Measurements from ENCODE around the gene GAGE12J. TPM values are rescaled to one million over a fixed set of nuclear protein-coding genes. Genes with fewer than 3 reads are reported as not detected.
"Not testable (repeated sequence)": the region's sequence is repeated elsewhere in the genome, so short reads cannot be mapped to it uniquely, and the experiment has no call there.

The GAGE12J gene, protein sequence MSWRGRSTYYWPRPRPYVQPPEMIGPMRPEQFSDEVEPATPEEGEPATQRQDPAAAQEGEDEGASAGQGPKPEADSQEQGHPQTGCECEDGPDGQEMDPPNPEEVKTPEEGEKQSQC
- not detected in 2 replicates for total RNA-seq
- not detected in 2 replicates for polyA plus RNA-seq
- polyA plus RNA-seq (2011; cell fraction: cytosol; rRNA removed) = not detected in 2 replicates
- polyA plus RNA-seq (2011; cell fraction: nucleus; rRNA removed) = not detected in 2 replicates
- not detected in 2 replicates for polyA plus RNA-seq (2012)
- not detected in 2 replicates for polyA minus RNA-seq
- polyA minus RNA-seq (2011; cell fraction: cytosol; rRNA and poly(A)+ RNA removed) = not detected
- not detected in 2 replicates for polyA minus RNA-seq (2011; cell fraction: nucleus; rRNA and poly(A)+ RNA removed)
- not detected for Bru-seq, nascent RNA
- not detected for BruChase-seq, experiment 1, labeled RNA remaining after a 6-hour chase
- BruChase-seq, experiment 2, labeled RNA remaining after a 2-hour chase = not detected
- long read RNA-seq = 0 reads

DNA sequence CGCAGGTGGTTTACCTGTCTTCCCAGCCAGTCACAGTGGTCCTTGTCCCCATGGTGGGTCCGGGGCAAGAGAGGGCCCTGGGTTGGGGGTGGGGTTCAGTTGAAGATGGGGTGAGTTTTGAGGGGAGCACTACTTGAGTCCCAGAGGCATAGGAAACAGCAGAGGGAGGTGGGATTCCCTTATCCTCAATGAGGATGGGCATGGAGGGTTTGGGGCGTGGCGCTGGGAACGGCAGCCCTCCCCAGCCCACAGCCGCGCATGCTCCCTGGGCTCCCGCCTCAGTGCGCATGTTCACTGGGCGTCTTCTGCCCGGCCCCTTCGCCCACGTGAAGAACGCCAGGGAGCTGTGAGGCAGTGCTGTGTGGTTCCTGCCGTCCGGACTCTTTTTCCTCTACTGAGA, at the start of gene GAGE12J:
GAGE12J (plus strand) TSS at position 301 of the 400 bp plus-strand sequence. CDS start 1,157 bp downstream, outside the sequence.
- H3K9ac ChIP-seq (replicated peaks; ENCODE audit: extremely low read depth, insufficient read depth, low read length); H3K36me3 ChIP-seq (ENCODE audit: control insufficient read depth in 2 of 2, extremely low read depth in 1 of 2, insufficient read depth in 2 of 2, low read length in 2 of 2); DNase-seq (ENCODE audit: low read depth, low spot score); CTCF ChIA-PET; H3K27me3 ChIP-seq (ENCODE audit: control insufficient read depth in 2 of 2, insufficient read depth in 2 of 2, low read length in 2 of 2); H3K9me1 ChIP-seq (replicated peaks; ENCODE audit: control insufficient read depth, extremely low read depth, insufficient read depth, low read length); H3K27ac ChIP-seq (ENCODE audit: insufficient read depth, low read depth, low read length); dilution Hi-C loops (cut with MboI; ENCODE audit: extremely low pct_ligation_motif_present, low sequenced_read_pairs); intact Hi-C loops (cut with micrococcal nuclease); BruUV-seq (replicated peaks); H3K79me2 ChIP-seq (ENCODE audit: control insufficient read depth, insufficient read depth, low read length); H3K9me3 ChIP-seq (replicated peaks; ENCODE audit: control insufficient read depth, insufficient read depth, low read length); FAIRE-seq; H2AFZ ChIP-seq (ENCODE audit: low read depth, low read length); H3K4me2 ChIP-seq (ENCODE audit: insufficient read depth, low read length); POLR2A ChIA-PET; H4K20me1 ChIP-seq (replicated peaks; ENCODE audit: control insufficient read depth, extremely low read depth, insufficient read depth, low read length); H3K4me1 ChIP-seq (ENCODE audit: control insufficient read depth, extremely low read depth, insufficient read depth, low read length); H3K4me3 ChIP-seq (replicated peaks in 1 of 3; ENCODE audit: insufficient read depth in 1 of 3, low read depth in 1 of 3, low read length in 3 of 3): not testable (repeated sequence)

DNA sequence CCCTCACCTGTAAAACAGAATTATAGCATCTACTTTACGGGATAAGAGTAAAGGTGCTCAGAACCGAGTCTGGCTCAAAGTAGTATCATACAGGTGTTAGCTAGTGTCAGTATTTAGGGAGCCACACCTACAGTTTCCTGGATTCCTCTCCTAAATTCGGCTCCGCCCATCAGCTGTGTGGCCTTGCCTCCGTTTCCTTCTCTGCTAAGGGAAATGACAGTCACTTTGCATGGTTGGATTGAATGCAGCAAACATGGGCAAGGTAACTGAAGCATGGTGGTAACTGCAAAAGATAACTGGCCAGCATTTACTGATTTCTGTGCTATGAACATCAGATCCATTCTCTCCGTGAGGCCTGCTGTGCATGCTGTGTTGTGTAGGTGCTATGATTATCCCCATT, 49.4 kb upstream of the GAGE12J start:
- H2AFZ ChIP-seq (ENCODE audit: low read depth, low read length) = no peak overlapping the region
- H3K36me3 ChIP-seq (ENCODE audit: control insufficient read depth in 2 of 2, extremely low read depth in 1 of 2, insufficient read depth in 2 of 2, low read length in 2 of 2) = no peaks in the 10 kb centered on the region
- no peaks in the 10 kb centered on the region for H3K9me3 ChIP-seq (replicated peaks; ENCODE audit: control insufficient read depth, insufficient read depth, low read length)
- no peaks in the 10 kb centered on the region for H3K4me1 ChIP-seq (ENCODE audit: control insufficient read depth, extremely low read depth, insufficient read depth, low read length)
- no peaks in the 10 kb centered on the region for H3K27me3 ChIP-seq (ENCODE audit: control insufficient read depth in 2 of 2, insufficient read depth in 2 of 2, low read length in 2 of 2)
- POLR2A ChIA-PET = no interaction called here
- H3K4me2 ChIP-seq (ENCODE audit: insufficient read depth, low read length) = no peak overlapping the region
- H3K27ac ChIP-seq (ENCODE audit: insufficient read depth, low read depth, low read length) = no peak overlapping the region
- DNase-seq (ENCODE audit: low read depth, low spot score) = no peak
- H3K79me2 ChIP-seq (ENCODE audit: control insufficient read depth, insufficient read depth, low read length) = peaks cover 17% of the 10 kb centered on the region
- no TSS peak for BruUV-seq (replicated peaks)
- no peak overlapping the region for H3K4me3 ChIP-seq (replicated peaks in 1 of 3; ENCODE audit: insufficient read depth in 1 of 3, low read depth in 1 of 3, low read length in 3 of 3)
- no peaks in the 10 kb centered on the region for H3K9me1 ChIP-seq (replicated peaks; ENCODE audit: control insufficient read depth, extremely low read depth, insufficient read depth, low read length)
- dilution Hi-C loops (cut with MboI; ENCODE audit: extremely low pct_ligation_motif_present, low sequenced_read_pairs) = no loop called here
- no peaks in the 10 kb centered on the region for H4K20me1 ChIP-seq (replicated peaks; ENCODE audit: control insufficient read depth, extremely low read depth, insufficient read depth, low read length)
- intact Hi-C loops (cut with micrococcal nuclease) = no loop called here
- H3K9ac ChIP-seq (replicated peaks; ENCODE audit: extremely low read depth, insufficient read depth, low read length) = no peak overlapping the region
- CTCF ChIA-PET = no interaction called here
- TF ChIP-seq MYC (IDR thresholded peaks at IDR 0.05; ENCODE audit: low read depth, low read length) (no peak), EZH2 (IDR thresholded peaks at IDR 0.05; ENCODE audit: borderline replicate concordance, low read depth, low read length, severe bottlenecking) (no peak), POLR2A (IDR thresholded peaks at IDR 0.05; ENCODE audit: low read depth, low read length) (no peak)
- FAIRE-seq = no peak

Data from endothelial cell of umbilical vein (primary cell).